HepG2 (cell line): ENCODE results near the gene EEF2. TPM values are rescaled to one million over a fixed set of nuclear protein-coding genes. Genes with fewer than 3 reads are reported as not detected.

Experiments used
- ATAC-seq: fragments of 200-7000 bp; cut with Tn5 transposase; 3 replicates; pipeline ENCODE4 v1.9.1; 2020; ENCODE audit warnings: mild to moderate bottlenecking, moderate library complexity
- BruUV-seq: library from RNA; stranded (reverse); fragments of 400-500 nt; replicated peaks from 2 replicates; lab custom pipeline; 2021; lab: Mats Ljungman, UMichigan
- CTCF ChIA-PET: fragments of 300-600 bp; formaldehyde crosslinking; extraction: SDS; loops from one replicate; lab custom pipeline; 2021; ENCODE audit warnings: low total read pairs, inconsistent platforms, low intra/inter-chr PET ratio; lab: Yijun Ruan, JAX
- POLR2A ChIA-PET: fragments of 350-600 bp; sonication (Branson Sonifier 250); formaldehyde crosslinking; loops from one replicate; lab custom pipeline; 2020; ENCODE audit warnings: antibody characterized with exemption, inconsistent platforms; lab: Yijun Ruan, JAX
- DNase-seq: peaks from one replicate; pipeline ENCODE4 v3.0.0-alpha.2; 2015; ENCODE audit warnings: low spot score
- FAIRE-seq: peaks from 3 replicates; lab custom pipeline; 2011; peaks lifted over from hg19 to GRCh38; lab: Jason Lieb, UNC
- H2AFZ ChIP-seq: one replicate; pipeline ENCODE4 v1.6.1; 2011; ENCODE audit warnings: low read length, inconsistent platforms
- H3K27ac ChIP-seq: fragments of 300-600 bp; 3 replicates; pipeline ENCODE4 v1.8.0; 2011; ENCODE audit warnings: mixed run types, mild to moderate bottlenecking, mixed read lengths, low read length, inconsistent platforms; ENCODE audit not compliant: insufficient read depth; ENCODE audit errors: extremely low read length
- H3K27me3 ChIP-seq, 2 experiments: fragments of 200-600 bp in 1 of 2; 2 replicates in 1 of 2; 3 replicates in 1 of 2; pipeline versions ENCODE4 v1.6.0 to v1.8.0; 2011; ENCODE audit warnings: low read length in 2 of 2, mild to moderate bottlenecking in 2 of 2, moderate library complexity in 2 of 2, inconsistent platforms in 1 of 2; ENCODE audit not compliant: insufficient read depth in 2 of 2, control insufficient read depth in 1 of 2
- H3K36me3 ChIP-seq, 2 experiments: fragments of 200-600 bp in 1 of 2; replicated peaks in 1 of 2; 2 replicates in 1 of 2; 3 replicates in 1 of 2; pipeline versions ENCODE4 v1.5.1 to v1.8.0; 2011; ENCODE audit warnings: low read length in 2 of 2, inconsistent platforms in 1 of 2; ENCODE audit not compliant: insufficient read depth in 2 of 2, control insufficient read depth in 1 of 2
- H3K4me1 ChIP-seq: 2 replicates; pipeline ENCODE4 v1.5.1; 2012; ENCODE audit warnings: low read length, inconsistent platforms; ENCODE audit not compliant: insufficient read depth
- H3K4me2 ChIP-seq: 2 replicates; pipeline ENCODE4 v1.6.0; 2011; ENCODE audit warnings: low read depth, low read length, inconsistent platforms
- H3K4me3 ChIP-seq, 3 experiments: fragments of 200-600 bp in 1 of 3; sonication (generic), shearing (Covaris generic) in 1 of 3; replicated peaks in 1 of 3; 2 replicates each; pipeline ENCODE4 v1.5.1; 2011 to 2016; ENCODE audit warnings: low read length in 3 of 3, inconsistent platforms in 2 of 3, low read depth in 2 of 3, mild to moderate bottlenecking in 2 of 3, control low read depth in 1 of 3, mixed read lengths in 1 of 3; ENCODE audit not compliant: insufficient read depth in 1 of 3
- H3K79me2 ChIP-seq: one replicate; pipeline ENCODE4 v1.6.1; 2011; ENCODE audit warnings: low read length, inconsistent platforms; ENCODE audit not compliant: insufficient read depth
- H3K9ac ChIP-seq: 2 replicates; pipeline ENCODE4 v1.6.0; 2011; ENCODE audit warnings: mild to moderate bottlenecking, low read depth, low read length, inconsistent platforms; ENCODE audit not compliant: insufficient read depth
- H3K9me3 ChIP-seq: 2 replicates; pipeline ENCODE4 v1.5.1; 2012; ENCODE audit warnings: mild to moderate bottlenecking, low read length
- H4K20me1 ChIP-seq: 2 replicates; pipeline ENCODE4 v1.6.0; 2011; ENCODE audit warnings: inconsistent platforms, mild to moderate bottlenecking, low read length, moderate library complexity; ENCODE audit not compliant: insufficient read depth
- CBX2 ChIP-seq, 2 experiments: fragments of 200-600 bp in 1 of 2; sonication (generic); formaldehyde crosslinking in 1 of 2; IDR thresholded peaks; 2 replicates each; pipeline versions ENCODE4 v1.7.0 to v1.8.1; 2018 to 2022; ENCODE audit warnings: low read depth in 2 of 2, low read length in 1 of 2, mild to moderate bottlenecking in 1 of 2, missing genetic modification reagents in 1 of 2
- CHD2 ChIP-seq: IDR thresholded peaks from 2 replicates; pipeline ENCODE4 v1.6.1; 2011; ENCODE audit warnings: low read depth, low read length, improper control_type of control experiment
- FOXA1 ChIP-seq, 2 experiments: fragments of 450-650 bp in 1 of 2; sonication (generic) in 1 of 2; formaldehyde crosslinking in 1 of 2; IDR thresholded peaks; 2 replicates each; pipeline versions ENCODE4 v1.4.0 to v1.6.1; 2016 to 2020; ENCODE audit warnings: missing genetic modification reagents in 1 of 2
- GTF3A ChIP-seq: sonication (generic); formaldehyde crosslinking; conservative IDR thresholded peaks from 2 replicates; pipeline ENCODE4 v1.4.0; 2020; ENCODE audit warnings: mild to moderate bottlenecking, missing genetic modification reagents
- HDAC1 ChIP-seq: sonication (generic); formaldehyde crosslinking; IDR thresholded peaks from 2 replicates; pipeline ENCODE4 v1.5.1; 2020; ENCODE audit warnings: mild to moderate bottlenecking, missing genetic modification reagents
- KAT2B ChIP-seq: fragments of 150-350 bp; IDR thresholded peaks from 2 replicates; pipeline ENCODE4 v1.6.1; 2014; ENCODE audit warnings: low read depth, low read length, borderline replicate concordance
- MBD4 ChIP-seq: IDR thresholded peaks from 2 replicates; pipeline ENCODE4 v1.6.1; 2012; ENCODE audit warnings: low read length, inconsistent platforms, borderline replicate concordance
- MED13 ChIP-seq: sonication (generic); formaldehyde crosslinking; IDR thresholded peaks from 2 replicates; pipeline ENCODE4 v1.5.0; 2020; ENCODE audit warnings: missing genetic modification reagents
- MLLT10 ChIP-seq: sonication (generic); formaldehyde crosslinking; IDR thresholded peaks from 2 replicates; pipeline ENCODE4 v1.4.0; 2020; ENCODE audit warnings: missing genetic modification reagents
- NFKB2 ChIP-seq: sonication (generic); formaldehyde crosslinking; IDR thresholded peaks from 2 replicates; pipeline ENCODE4 v1.4.0; 2020; ENCODE audit warnings: missing genetic modification reagents, borderline replicate concordance
- POGZ ChIP-seq: sonication (generic); formaldehyde crosslinking; IDR thresholded peaks from 2 replicates; pipeline ENCODE4 v1.4.0; 2020; ENCODE audit warnings: mild to moderate bottlenecking, missing genetic modification reagents
- RARG ChIP-seq: sonication (generic); formaldehyde crosslinking; IDR thresholded peaks from 2 replicates; pipeline ENCODE4 v1.4.0; 2020; ENCODE audit warnings: low read depth, mild to moderate bottlenecking, missing genetic modification reagents
- THAP8 ChIP-seq: sonication (generic); formaldehyde crosslinking; IDR thresholded peaks from 2 replicates; pipeline ENCODE4 v1.5.1; 2020; ENCODE audit warnings: missing genetic modification reagents, mild to moderate bottlenecking, borderline replicate concordance
- ZGPAT ChIP-seq: IDR thresholded peaks from 2 replicates; pipeline ENCODE4 v1.6.1; 2016; ENCODE audit warnings: mild to moderate bottlenecking
- ZNF124 ChIP-seq: sonication (generic); formaldehyde crosslinking; IDR thresholded peaks from 2 replicates; pipeline ENCODE4 v1.4.0; 2020; ENCODE audit warnings: missing genetic modification reagents
- ZNF616 ChIP-seq: sonication (generic); formaldehyde crosslinking; IDR thresholded peaks from 2 replicates; pipeline ENCODE4 v1.5.0; 2020; ENCODE audit warnings: low read depth, mild to moderate bottlenecking, missing genetic modification reagents
- WGBS: methylation state at CpG from one replicate; pipeline ENCODE4 v1.1.6; 2017; ENCODE audit warnings: low lambda C conversion rate; 5-methylcytosine and 5-hydroxymethylcytosine counted together
- in situ Hi-C: cut with HindIII; loops from 2 replicates; pipeline ENCODE4 v1.10.0; 2017; ENCODE audit warnings: low pct_unique_long_range_greater_than_20kb; ENCODE audit not compliant: extremely low pct_ligation_motif_present
- intact Hi-C: fragments of 100-400 bp; cut with micrococcal nuclease; formaldehyde crosslinking; loops from one replicate; pipeline ENCODE4 v1.10.0; 2022; ENCODE audit not compliant: unreplicated experiment
- polyA plus RNA-seq, 8 experiments: library from polyadenylated mRNA; depleted of rRNA in 3 of 8; stranded (reverse) in 7 of 8; unstranded in 1 of 8; fragments of >200 nt; fragmentation: Illumina TruSeq in 4 of 8; extraction: Trizol in 4 of 8; gene quantifications; 2 replicates each; pipeline versions ENCODE4 v1.2.1 to v1.2.3, GENCODE V29; 2011 to 2016; ENCODE audit warnings: low read depth in 4 of 8, missing spikeins in 1 of 8, mixed read lengths in 1 of 8; ENCODE audit not compliant: insufficient read depth in 1 of 8
- total RNA-seq, 5 experiments: library from RNA; depleted of rRNA; stranded (reverse); fragments of >200 nt; fragmentation: Illumina TruSeq; extraction: Trizol; gene quantifications; 2 replicates each; pipeline ENCODE4 v1.2.3, GENCODE V29; 2016; ENCODE audit warnings: low read depth in 1 of 5

The EEF2 gene
- total and polyA plus RNA-seq, 2 of the 13 experiments (the other 11 are each of a cell fraction or from before 2014, with no cell fraction given): 1,441 to 1,777 TPM

GRCh38 chr19:4027146-4027545 lies 41.9 kb upstream of the EEF2 start:
- Histone ChIP-seq H3K27me3 (no peaks in the 10 kb centered on the region), H3K4me2 (no peak overlapping the region), H3K79me2 (no peaks in the 10 kb centered on the region), H3K9ac (no peak overlapping the region), H3K4me1 (no peaks in the 10 kb centered on the region), H2AFZ (no peak overlapping the region), H3K9me3 (no peaks in the 10 kb centered on the region), H3K36me3 (peaks cover 9 to 27% of the 10 kb centered on the region in 2 experiments; a peak in 4 of 5 replicates), H4K20me1 (no peaks in the 10 kb centered on the region), H3K4me3 (no peak overlapping the region), H3K27ac (no peak overlapping the region)
- no TSS peak for BruUV-seq
- TF ChIP-seq ZNF616 (CRISPR knock-in tag): no peak
- no peak for TF ChIP-seq HDAC1 (CRISPR knock-in tag)
- no peak for TF ChIP-seq CHD2
- TF ChIP-seq POGZ (CRISPR knock-in tag): no peak
- TF ChIP-seq FOXA1 (IDR thresholded peaks at IDR 0.05): no peak
- TF ChIP-seq FOXA1 (CRISPR knock-in tag; IDR thresholded peaks at IDR 0.05): no peak
- TF ChIP-seq MLLT10 (CRISPR knock-in tag): no peak
- TF ChIP-seq MBD4: no peak
- no peak for FAIRE-seq
- intact Hi-C loops (no loop called here), in situ Hi-C loops (no loop called here)
- ChIA-PET CTCF (no interaction called here), POLR2A (no interaction called here)
- no peak for ATAC-seq
- WGBS: 94% methylated on average over 16 of the region's 16 CpGs
- no peak for DNase-seq

- ATAC-seq: no peak
- Histone ChIP-seq H4K20me1 (no peaks in the 10 kb centered on the region), H3K9me3 (no peaks in the 10 kb centered on the region), H3K27me3 (no peaks in the 10 kb centered on the region), H3K79me2 (peaks cover 6% of the 10 kb centered on the region), H3K9ac (no peak overlapping the region), H3K27ac (no peak overlapping the region), H2AFZ (no peak overlapping the region), H3K4me2 (no peak overlapping the region), H3K4me1 (no peaks in the 10 kb centered on the region), H3K4me3 (no peak overlapping the region), H3K36me3 (peaks cover 10 to 31% of the 10 kb centered on the region in 2 experiments; a peak in 4 of 5 replicates)
- no TSS peak for BruUV-seq
- no peak for DNase-seq
- no peak for FAIRE-seq
- intact Hi-C loops (no loop called here), in situ Hi-C loops (no loop called here)
- 74% methylated on average over 7 of the region's 11 CpGs for WGBS
- POLR2A ChIA-PET: no interaction called here
- CTCF ChIA-PET: no interaction called here
- TF ChIP-seq CBX2 (IDR thresholded peaks at IDR 0.05; ENCODE audit: low read depth, low read length) (no peak), CBX2 (CRISPR knock-in tag; IDR thresholded peaks at IDR 0.05; ENCODE audit: low read depth) (no peak), RARG (no peak), KAT2B (no peak), ZNF124 (CRISPR knock-in tag) (no peak), ZGPAT (CRISPR knock-in tag) (no peak), GTF3A (CRISPR knock-in tag) (no peak), THAP8 (CRISPR knock-in tag) (no peak), MED13 (CRISPR knock-in tag) (no peak), NFKB2 (CRISPR knock-in tag) (no peak)
Observed at GRCh38 chr19:4025317-4025716, 40.1 kb upstream of the EEF2 start.
